Endodermal cell (in vitro differentiated cells): ENCODE measurements around the gene KCNG1. TPM values are rescaled to one million over a fixed set of nuclear protein-coding genes. Genes with fewer than 3 reads are reported as not detected.

Source experiments
- DNase-seq: peaks from one replicate; pipeline ENCODE4 v3.0.0-alpha.2; 2017
- H3K27ac ChIP-seq: 2 replicates; pipeline ENCODE4 v1.5.1; 2013; ENCODE audit warnings: mild to moderate bottlenecking, low read depth, low read length, moderate library complexity
- H3K27me3 ChIP-seq: 2 replicates; pipeline ENCODE4 v1.6.1; 2013; ENCODE audit warnings: mild to moderate bottlenecking, low read length, moderate library complexity; ENCODE audit not compliant: insufficient read depth, control insufficient read depth, poor library complexity, severe bottlenecking
- H3K36me3 ChIP-seq: 2 replicates; pipeline ENCODE4 v1.7.0; 2013; ENCODE audit warnings: mild to moderate bottlenecking, low read length, moderate library complexity; ENCODE audit not compliant: control insufficient read depth, insufficient read depth
- H3K4me1 ChIP-seq: one replicate; pipeline ENCODE4 v1.7.0; 2013; ENCODE audit warnings: low read length; ENCODE audit not compliant: control insufficient read depth, insufficient read depth
- H3K4me3 ChIP-seq: 2 replicates; pipeline ENCODE4 v1.5.1; 2013; ENCODE audit warnings: mild to moderate bottlenecking, low read length, moderate library complexity
- H3K9ac ChIP-seq: 2 replicates; pipeline ENCODE4 v1.6.1; 2013; ENCODE audit warnings: mild to moderate bottlenecking, low read length, moderate library complexity; ENCODE audit not compliant: poor library complexity, severe bottlenecking; ENCODE audit errors: extremely low read depth
- H3K9me3 ChIP-seq: 2 replicates; pipeline ENCODE4 v1.6.1; 2013; ENCODE audit warnings: mild to moderate bottlenecking, low read length, moderate library complexity; ENCODE audit not compliant: control insufficient read depth
- H3K27ac Mint-ChIP-seq: 2 replicates; pipeline ENCODE4 v1.8.0; 2020; ENCODE audit warnings: mixed read lengths
- H3K27me3 Mint-ChIP-seq: 2 replicates; pipeline ENCODE4 v1.8.0; 2021; ENCODE audit warnings: mild to moderate bottlenecking, mixed read lengths; ENCODE audit not compliant: insufficient read depth
- H3K36me3 Mint-ChIP-seq: 2 replicates; pipeline ENCODE4 v1.8.0; 2020; ENCODE audit warnings: low read depth, mixed read lengths
- H3K4me1 Mint-ChIP-seq: 2 replicates; pipeline ENCODE4 v1.8.0; 2020; ENCODE audit warnings: mixed read lengths
- H3K4me3 Mint-ChIP-seq: 2 replicates; pipeline ENCODE4 v1.8.0; 2020; ENCODE audit warnings: mild to moderate bottlenecking, moderate library complexity, mixed read lengths
- H3K9me3 Mint-ChIP-seq: 2 replicates; pipeline ENCODE4 v1.8.0; 2020; ENCODE audit warnings: mild to moderate bottlenecking, mixed read lengths
- CTCF ChIP-seq: fragments of 200-600 bp; sonication (generic); conservative IDR thresholded peaks from 2 replicates; pipeline ENCODE4 v1.5.0; 2021; ENCODE audit warnings: antibody characterized with exemption, mild to moderate bottlenecking
- WGBS, 2 experiments: methylation state at CpG; one replicate each; pipeline versions ENCODE4 v1.1.5 to v1.1.7; 2013; ENCODE audit warnings: missing lambda C conversion rate in 2 of 2, mixed read lengths in 1 of 2; ENCODE audit not compliant: insufficient coverage in 1 of 2, insufficient read length in 1 of 2; 5-methylcytosine and 5-hydroxymethylcytosine counted together
- total RNA-seq, 2 donors: library from RNA; stranded (reverse); fragmentation: NEBNext Ultra II Directional in 1 of 2; extraction: Animal tissue kit (Norgen Biotek cat#: 25700) in 1 of 2; gene quantifications; 2 replicates in 1 of 2; 3 replicates in 1 of 2; pipeline ENCODE4 v1.2.1, GENCODE V29; 2021

The KCNG1 gene
- total RNA-seq, 2 donors from 2014 or later: 106 to 126 TPM

GRCh38 chr20:51044796-51045195 is 21.9 kb upstream of the KCNG1 start:
- peaks cover 10% of the 10 kb centered on the region for H3K9me3 ChIP-seq
- no peak for TF ChIP-seq CTCF
- Mint-ChIP-seq H3K4me1 (no peaks in the 10 kb centered on the region), H3K4me3 (no peak overlapping the region), H3K27me3 (no peaks in the 10 kb centered on the region), H3K27ac (no peak overlapping the region), H3K36me3 (no peaks in the 10 kb centered on the region), H3K9me3 (peaks cover 13% of the 10 kb centered on the region)
- H3K9ac ChIP-seq: no peak overlapping the region
- 50 to 78% methylated on average over 2 to 3 of the region's 3 CpGs for WGBS, 2 experiments
- H3K27ac ChIP-seq: no peak overlapping the region
- H3K27me3 ChIP-seq: no peaks in the 10 kb centered on the region
- H3K36me3 ChIP-seq: no peaks in the 10 kb centered on the region
- no peak for DNase-seq
- no peak overlapping the region for H3K4me3 ChIP-seq
- H3K4me1 ChIP-seq: peaks cover 12% of the 10 kb centered on the region

DNA sequence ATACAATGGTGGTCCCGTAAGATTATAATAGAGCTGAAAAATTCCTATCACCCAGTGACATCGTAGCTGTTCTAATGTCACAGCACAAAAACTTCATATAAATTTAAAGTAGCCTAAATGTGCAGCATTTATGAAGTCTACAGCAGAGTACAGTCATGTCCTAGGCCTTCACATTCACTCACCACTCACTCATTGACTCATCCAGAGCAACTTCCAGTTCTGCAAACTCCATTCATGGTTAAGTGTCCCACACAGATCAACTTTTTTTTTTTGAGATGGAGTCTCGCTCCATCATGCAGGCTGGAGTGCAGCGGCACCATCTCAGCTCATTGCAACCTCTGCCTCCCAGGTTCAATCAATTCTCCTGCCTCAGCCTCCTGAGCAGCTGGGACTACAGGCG is 20.9 kb upstream of the KCNG1 start:
- H3K4me3 Mint-ChIP-seq: no peak overlapping the region
- H3K9ac ChIP-seq: no peak overlapping the region
- H3K36me3 ChIP-seq: no peaks in the 10 kb centered on the region
- H3K27me3 ChIP-seq: no peaks in the 10 kb centered on the region
- H3K27me3 Mint-ChIP-seq: no peaks in the 10 kb centered on the region
- peaks cover 12% of the 10 kb centered on the region for H3K4me1 ChIP-seq
- 97 to 100% methylated on average over 2 to 5 of the region's 5 CpGs for WGBS, 2 experiments
- H3K4me1 Mint-ChIP-seq: no peaks in the 10 kb centered on the region
- peaks cover 13% of the 10 kb centered on the region for H3K9me3 Mint-ChIP-seq
- H3K27ac ChIP-seq: no peak overlapping the region
- no peaks in the 10 kb centered on the region for H3K36me3 Mint-ChIP-seq
- no peak for TF ChIP-seq CTCF
- H3K4me3 ChIP-seq: no peak overlapping the region
- H3K27ac Mint-ChIP-seq: no peak overlapping the region
- DNase-seq: no peak
- H3K9me3 ChIP-seq: peaks cover 10% of the 10 kb centered on the region

GRCh38 chr20:51042657-51043247 is 19.8 kb upstream of the KCNG1 start:
- Mint-ChIP-seq H3K9me3 (peaks cover 13% of the 10 kb centered on the region), H3K27me3 (no peaks in the 10 kb centered on the region), H3K4me1 (no peaks in the 10 kb centered on the region), H3K27ac (no peak overlapping the region), H3K4me3 (no peak overlapping the region), H3K36me3 (no peaks in the 10 kb centered on the region)
- H3K27ac ChIP-seq: no peak overlapping the region
- no peak overlapping the region for H3K4me3 ChIP-seq
- peaks cover 12% of the 10 kb centered on the region for H3K4me1 ChIP-seq
- no peaks in the 10 kb centered on the region for H3K27me3 ChIP-seq
- peak; percentile 86 for TF ChIP-seq CTCF
- no peak overlapping the region for H3K9ac ChIP-seq
- peaks cover 10% of the 10 kb centered on the region for H3K9me3 ChIP-seq
- no peaks in the 10 kb centered on the region for H3K36me3 ChIP-seq
- WGBS, 2 experiments: 84 to 88% methylated on average over 7 of the region's 7 CpGs
- peak; percentile 87 for DNase-seq
